Breast epithelium (tissue), 3 donors: ENCODE measurements around the gene ANKMY1.

ENCODE experiments used
- POLR2A ChIP-seq: fragments of 450-650 bp; IDR thresholded peaks from one replicate; pipeline ENCODE4 v1.6.1; 2016; ENCODE audit warnings: antibody characterized with exemption, mild to moderate bottlenecking, moderate library complexity
- TF ChIP-seq, protein P1 (sequence below), 3 donors: fragments of 450-650 bp; IDR thresholded peaks; one replicate each; pipeline ENCODE4 v1.5.1; 2016 to 2017; ENCODE audit warnings: antibody characterized with exemption in 3 of 3, mild to moderate bottlenecking in 3 of 3, moderate library complexity in 3 of 3

DNA sequence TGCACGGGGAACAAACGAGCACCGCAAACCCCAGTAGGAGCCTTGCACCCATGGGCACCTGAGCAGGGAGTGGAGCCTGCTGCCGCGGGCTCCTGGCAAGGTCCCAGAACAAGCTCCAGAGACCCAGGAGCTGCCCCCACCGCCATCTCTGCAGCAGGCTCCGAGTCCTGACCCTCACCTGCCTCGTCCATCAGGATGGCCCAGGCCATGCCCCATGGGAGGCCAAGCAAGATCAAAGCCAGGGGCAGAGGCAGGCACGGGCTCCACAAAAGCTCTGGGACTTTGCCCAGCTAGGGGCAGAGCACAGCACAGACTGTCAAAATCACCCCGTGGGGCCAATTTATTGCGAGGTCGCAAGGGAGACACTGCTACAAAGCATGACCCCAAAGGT is 78.7 kb downstream of the ANKMY1 start:
- TF ChIP-seq, protein P1, sequence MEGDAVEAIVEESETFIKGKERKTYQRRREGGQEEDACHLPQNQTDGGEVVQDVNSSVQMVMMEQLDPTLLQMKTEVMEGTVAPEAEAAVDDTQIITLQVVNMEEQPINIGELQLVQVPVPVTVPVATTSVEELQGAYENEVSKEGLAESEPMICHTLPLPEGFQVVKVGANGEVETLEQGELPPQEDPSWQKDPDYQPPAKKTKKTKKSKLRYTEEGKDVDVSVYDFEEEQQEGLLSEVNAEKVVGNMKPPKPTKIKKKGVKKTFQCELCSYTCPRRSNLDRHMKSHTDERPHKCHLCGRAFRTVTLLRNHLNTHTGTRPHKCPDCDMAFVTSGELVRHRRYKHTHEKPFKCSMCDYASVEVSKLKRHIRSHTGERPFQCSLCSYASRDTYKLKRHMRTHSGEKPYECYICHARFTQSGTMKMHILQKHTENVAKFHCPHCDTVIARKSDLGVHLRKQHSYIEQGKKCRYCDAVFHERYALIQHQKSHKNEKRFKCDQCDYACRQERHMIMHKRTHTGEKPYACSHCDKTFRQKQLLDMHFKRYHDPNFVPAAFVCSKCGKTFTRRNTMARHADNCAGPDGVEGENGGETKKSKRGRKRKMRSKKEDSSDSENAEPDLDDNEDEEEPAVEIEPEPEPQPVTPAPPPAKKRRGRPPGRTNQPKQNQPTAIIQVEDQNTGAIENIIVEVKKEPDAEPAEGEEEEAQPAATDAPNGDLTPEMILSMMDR (IDR thresholded peaks at IDR 0.05): no peak
- TF ChIP-seq POLR2A: no peak
